Gastroesophageal sphincter (tissue), 4 donors: ENCODE results near the gene TP53AIP1. TPM values are rescaled to one million over a fixed set of nuclear protein-coding genes. Genes with fewer than 3 reads are reported as not detected.

Experiments
- ATAC-seq: fragments of 150-250 bp; one replicate; pipeline ENCODE4 v1.9.1; 2016; ENCODE audit warnings: mild to moderate bottlenecking, moderate library complexity
- H3K27ac ChIP-seq, 4 donors: fragments of 200-600 bp; sonication (generic) in 3 of 4; 1 replicate in 3 of 4; 2 replicates in 1 of 4; pipeline ENCODE4 v1.5.1; 2016 to 2019
- H3K27me3 ChIP-seq: fragments of 200-600 bp; sonication (generic); one replicate; pipeline ENCODE4 v1.5.1; 2019
- H3K36me3 ChIP-seq, 2 donors: fragments of 200-600 bp; sonication (generic); one replicate each; pipeline ENCODE4 v1.5.1; 2019; ENCODE audit warnings: control low read depth in 1 of 2
- H3K4me1 ChIP-seq, 3 donors: fragments of 200-600 bp; sonication (generic); 1 replicate in 2 of 3; 2 replicates in 1 of 3; pipeline ENCODE4 v1.5.1; 2016 to 2019; ENCODE audit warnings: control low read depth in 2 of 3
- H3K4me3 ChIP-seq, 2 donors: fragments of 200-600 bp; sonication (generic); one replicate each; pipeline ENCODE4 v1.5.1; 2019; ENCODE audit warnings: mild to moderate bottlenecking in 1 of 2, moderate library complexity in 1 of 2
- H3K9me3 ChIP-seq, 3 donors: fragments of 200-600 bp; sonication (generic); one replicate each; pipeline ENCODE4 v1.5.1; 2017 to 2019; ENCODE audit warnings: control low read depth in 2 of 3
- EP300 ChIP-seq: sonication (generic); formaldehyde crosslinking; IDR thresholded peaks from one replicate; pipeline ENCODE4 v1.6.1; 2017; ENCODE audit warnings: antibody characterized with exemption, mild to moderate bottlenecking
- POLR2A ChIP-seq, 2 donors: fragments of 450-650 bp; IDR thresholded peaks; one replicate each; pipeline ENCODE4 v1.6.1; 2017; ENCODE audit warnings: antibody characterized with exemption in 2 of 2, mild to moderate bottlenecking in 2 of 2, moderate library complexity in 1 of 2
- POLR2AphosphoS5 ChIP-seq: sonication (generic); formaldehyde crosslinking; IDR thresholded peaks from one replicate; pipeline ENCODE4 v1.6.1; 2017; ENCODE audit warnings: antibody characterized with exemption
- whole genome bisulfite sequencing, 2 donors: methylation state at CpG; one replicate each; pipeline ENCODE4 v1.1.5; 2018; ENCODE audit warnings: low coverage in 1 of 2; 5-methylcytosine and 5-hydroxymethylcytosine counted together
- total RNA-seq, 4 donors: library from RNA; depleted of rRNA; stranded (reverse); fragments of >200 nt; gene quantifications; one replicate each; pipeline ENCODE4 v1.1.0, GENCODE V29; 2016
- TF ChIP-seq, protein P1 (sequence below), 4 experiments: fragments of 200-600 bp in 2 of 4; fragments of 450-650 bp in 2 of 4; sonication (generic) in 1 of 4; IDR thresholded peaks; one replicate each; pipeline ENCODE4 v1.5.1; 2017 to 2019; ENCODE audit warnings: antibody characterized with exemption in 4 of 4, mild to moderate bottlenecking in 2 of 4, moderate library complexity in 2 of 4

Gene TP53AIP1, protein sequence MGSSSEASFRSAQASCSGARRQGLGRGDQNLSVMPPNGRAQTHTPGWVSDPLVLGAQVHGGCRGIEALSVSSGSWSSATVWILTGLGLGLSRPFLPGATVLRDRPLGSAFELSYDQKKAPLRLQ
- under 1 TPM in 1 of 4 donors, not detected in 3; 0.42 TPM for total RNA-seq

DNA sequence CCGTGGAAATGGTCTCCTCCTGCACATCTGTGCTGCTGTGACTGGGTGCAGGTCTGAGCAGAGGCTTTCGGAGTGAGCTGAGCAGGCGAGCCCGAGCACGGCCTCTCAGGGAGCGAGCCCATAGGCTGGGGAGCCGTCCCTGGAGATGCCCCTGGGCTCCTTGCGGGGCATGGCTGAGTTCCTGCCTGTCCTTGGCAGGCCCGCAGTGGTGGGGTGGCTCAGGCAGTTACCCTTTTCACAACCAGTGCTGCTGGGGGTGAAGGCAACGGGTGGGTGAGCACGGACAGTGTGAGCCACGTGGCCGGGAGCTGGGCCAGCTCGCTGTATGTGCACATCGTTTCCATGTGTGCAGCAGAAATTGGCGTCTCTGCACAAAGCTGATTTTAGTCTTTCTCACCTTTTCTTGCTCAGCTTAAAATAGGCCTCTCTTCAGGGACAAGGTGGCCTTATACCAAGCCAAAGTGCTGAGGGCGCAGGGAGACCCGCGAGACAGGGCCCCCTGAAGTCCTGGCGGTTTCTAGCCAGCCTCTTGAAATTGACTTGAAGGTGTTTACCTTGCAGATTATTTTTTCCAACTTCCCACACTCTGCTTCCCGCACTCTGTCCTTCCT is at the start of gene TP53AIP1:
TP53AIP1 (minus strand) TSS at position 55 of the 611 bp plus-strand sequence. CDS start 5,053 bp downstream, outside the sequence.
- no peaks in the 10 kb centered on the region for H3K9me3 ChIP-seq
- no peaks in the 10 kb centered on the region for H3K4me1 ChIP-seq
- peaks cover 19% of the 10 kb centered on the region for H3K27me3 ChIP-seq
- WGBS, 2 donors = 97% methylated on average over 4 of the region's 21 CpGs; no CpG with 5 or more reads in 1 of the 2 donors
- H3K36me3 ChIP-seq = no peaks in the 10 kb centered on the region
- TF ChIP-seq POLR2AphosphoS5 (no peak), POLR2A (IDR thresholded peaks at IDR 0.05) (no peak), EP300 (no peak)
- TF ChIP-seq, protein P1, sequence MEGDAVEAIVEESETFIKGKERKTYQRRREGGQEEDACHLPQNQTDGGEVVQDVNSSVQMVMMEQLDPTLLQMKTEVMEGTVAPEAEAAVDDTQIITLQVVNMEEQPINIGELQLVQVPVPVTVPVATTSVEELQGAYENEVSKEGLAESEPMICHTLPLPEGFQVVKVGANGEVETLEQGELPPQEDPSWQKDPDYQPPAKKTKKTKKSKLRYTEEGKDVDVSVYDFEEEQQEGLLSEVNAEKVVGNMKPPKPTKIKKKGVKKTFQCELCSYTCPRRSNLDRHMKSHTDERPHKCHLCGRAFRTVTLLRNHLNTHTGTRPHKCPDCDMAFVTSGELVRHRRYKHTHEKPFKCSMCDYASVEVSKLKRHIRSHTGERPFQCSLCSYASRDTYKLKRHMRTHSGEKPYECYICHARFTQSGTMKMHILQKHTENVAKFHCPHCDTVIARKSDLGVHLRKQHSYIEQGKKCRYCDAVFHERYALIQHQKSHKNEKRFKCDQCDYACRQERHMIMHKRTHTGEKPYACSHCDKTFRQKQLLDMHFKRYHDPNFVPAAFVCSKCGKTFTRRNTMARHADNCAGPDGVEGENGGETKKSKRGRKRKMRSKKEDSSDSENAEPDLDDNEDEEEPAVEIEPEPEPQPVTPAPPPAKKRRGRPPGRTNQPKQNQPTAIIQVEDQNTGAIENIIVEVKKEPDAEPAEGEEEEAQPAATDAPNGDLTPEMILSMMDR (IDR thresholded peaks at IDR 0.05) = no peak
- H3K27ac ChIP-seq = no peak within 1 kb of the TSS
- no peak within 1 kb of the TSS for H3K4me3 ChIP-seq
- no peak for ATAC-seq

DNA sequence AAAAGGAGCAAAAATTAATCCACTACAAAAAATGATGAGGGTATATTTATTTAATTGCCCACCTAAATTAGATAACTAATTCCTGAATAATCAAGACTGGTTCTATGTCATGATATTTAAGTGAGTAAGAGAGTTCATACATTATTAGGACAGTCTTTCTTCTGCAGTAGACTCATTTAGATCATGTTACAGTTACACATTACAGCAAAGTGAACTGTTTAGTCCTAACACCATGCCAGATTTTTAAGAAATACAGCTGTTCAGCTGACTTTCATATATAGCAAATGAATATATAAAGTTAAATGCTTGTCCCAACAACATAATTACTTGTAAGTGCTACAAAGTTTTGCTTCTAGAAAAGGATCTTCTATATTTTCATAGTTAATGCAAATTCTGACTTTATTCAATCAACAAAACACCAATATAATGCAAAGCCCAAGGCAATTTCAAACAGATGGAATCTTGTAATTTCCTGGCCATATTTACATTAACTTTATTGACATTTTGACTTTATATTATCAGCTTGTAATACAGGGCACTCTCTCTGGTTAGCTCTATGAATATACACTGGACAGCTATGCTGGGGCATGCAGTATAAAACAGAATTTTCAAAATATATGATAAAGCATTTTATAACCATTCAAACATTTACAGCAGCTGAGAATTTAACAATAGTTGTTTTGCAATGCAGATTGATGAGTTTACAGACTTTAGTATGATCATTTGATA is 45.7 kb upstream of the TP53AIP1 start:
- Histone ChIP-seq H3K27me3 (no peaks in the 10 kb centered on the region), H3K36me3 (peaks cover 0 to 26% of the 10 kb centered on the region in 2 donors), H3K9me3 (no peaks in the 10 kb centered on the region), H3K4me3 (no peak overlapping the region), H3K27ac (no peak overlapping the region), H3K4me1 (no peaks in the 10 kb centered on the region)
- no peak for ATAC-seq
- TF ChIP-seq POLR2AphosphoS5 (no peak), POLR2A (IDR thresholded peaks at IDR 0.05) (no peak), EP300 (no peak)
- TF ChIP-seq, protein P1 (IDR thresholded peaks at IDR 0.05) = no peak

DNA sequence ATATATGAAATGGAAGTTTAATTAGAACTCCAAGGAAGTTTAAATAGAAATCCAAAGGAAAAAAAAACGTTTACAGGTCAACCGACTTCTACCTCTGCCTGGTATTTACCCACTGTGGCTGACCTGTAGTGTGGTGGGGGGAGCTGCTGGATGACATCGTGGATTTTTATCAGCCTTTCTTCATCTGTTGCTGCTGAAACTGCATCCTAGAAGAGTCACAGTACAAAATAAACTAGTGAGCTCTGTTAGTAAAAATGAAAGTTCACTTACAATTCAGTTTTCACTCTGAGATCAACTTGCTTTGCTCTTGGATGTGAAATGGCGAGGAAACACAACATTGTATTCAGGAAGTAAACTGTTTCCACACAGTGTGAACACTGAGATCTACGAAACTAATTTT is 43.2 kb upstream of the TP53AIP1 start:
- H3K27ac ChIP-seq = no peak overlapping the region
- ATAC-seq = no peak

DNA sequence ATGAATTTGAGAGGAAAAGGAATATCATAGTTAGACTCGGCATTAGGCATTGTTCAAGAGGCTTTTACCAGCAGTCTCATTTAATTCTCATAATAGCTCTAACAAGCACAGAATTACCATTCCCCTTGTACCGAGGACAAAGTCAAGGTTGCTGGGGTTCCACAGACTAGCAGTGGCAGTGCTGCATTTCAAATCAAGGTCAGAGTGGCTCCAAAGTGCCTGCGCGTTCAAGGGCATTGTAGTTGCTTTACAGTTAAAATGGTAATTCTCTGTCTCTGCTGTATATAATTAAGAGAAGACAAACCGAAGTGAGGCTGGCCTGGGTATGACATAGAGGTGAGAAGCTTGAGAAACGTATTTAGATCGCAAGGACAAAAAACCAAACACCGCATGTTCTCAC is 40.4 kb upstream of the TP53AIP1 start:
- no peak overlapping the region for H3K27ac ChIP-seq
- 69 to 93% methylated on average over 3 to 8 of the region's 8 CpGs for WGBS, 2 donors
- peaks cover 3 to 60% of the 10 kb centered on the region in 2 donors for H3K36me3 ChIP-seq
- TF ChIP-seq, protein P1 (IDR thresholded peaks at IDR 0.05) = no peak
- no peak for TF ChIP-seq EP300
- TF ChIP-seq POLR2AphosphoS5 = no peak
- TF ChIP-seq POLR2A (IDR thresholded peaks at IDR 0.05) = no peak
- ATAC-seq = no peak
- no peaks in the 10 kb centered on the region for H3K27me3 ChIP-seq
- H3K4me3 ChIP-seq = no peak overlapping the region
- H3K9me3 ChIP-seq = no peaks in the 10 kb centered on the region
- H3K4me1 ChIP-seq = no peaks in the 10 kb centered on the region

More for the DNA sequence above, 43.2 kb upstream of the TP53AIP1 start:
- Histone ChIP-seq H3K4me1 (no peaks in the 10 kb centered on the region), H3K36me3 (peaks cover 3 to 40% of the 10 kb centered on the region in 2 donors), H3K4me3 (no peak overlapping the region), H3K9me3 (no peaks in the 10 kb centered on the region), H3K27me3 (no peaks in the 10 kb centered on the region)
- TF ChIP-seq POLR2A (IDR thresholded peaks at IDR 0.05) = no peak
- TF ChIP-seq POLR2AphosphoS5 = no peak
- TF ChIP-seq, protein P1 (IDR thresholded peaks at IDR 0.05) = no peak
- no peak for TF ChIP-seq EP300
- WGBS, 2 donors = 83 to 84% methylated on average over 5 of the region's 5 CpGs
